HCT116 (cell line): Measurements from ENCODE around the gene GRID2. TPM values are rescaled to one million over a fixed set of nuclear protein-coding genes. Genes with fewer than 3 reads are reported as not detected.
A peak's percentile ranks its signal among the peaks of the same experiment; 100 is the strongest.

Experiments used
- ATAC-seq: fragments of 200-7000 bp; cut with Tn5 transposase; 2 replicates; pipeline ENCODE4 v1.9.1; 2020; ENCODE audit warnings: mild to moderate bottlenecking, moderate library complexity
- BruUV-seq: library from RNA; stranded (reverse); fragments of 400-500 nt; replicated peaks from 2 replicates; lab custom pipeline; 2021; lab: Mats Ljungman, UMichigan
- CTCF ChIA-PET: fragments of 300-600 bp; sonication (Branson Sonifier 250); formaldehyde crosslinking; loops from one replicate; lab custom pipeline; 2021; ENCODE audit warnings: antibody characterized with exemption; lab: Charles Lee
- POLR2A ChIA-PET: fragments of 300-600, 350-600 bp; sonication (Branson Sonifier 250); formaldehyde crosslinking; loops from one replicate; lab custom pipeline; 2021; ENCODE audit warnings: antibody characterized with exemption; lab: Charles Lee
- RAD21 ChIA-PET, 2 experiments: fragments of 300-600 bp; sonication (Branson Sonifier 250); formaldehyde crosslinking; loops; one replicate each; lab custom pipeline; 2023; ENCODE audit warnings: low total read pairs in 2 of 2; ENCODE audit not compliant: uncharacterized antibody in 2 of 2, unreplicated experiment in 2 of 2, low non-redundant PET in 1 of 2; lab: Charles Lee
- DNase-seq: peaks from one replicate; pipeline ENCODE4 v3.0.0-alpha.2; 2010; ENCODE audit warnings: low read depth, low spot score
- H2AFZ ChIP-seq: fragments of 200-600 bp; shearing (Covaris generic), sonication (generic); 2 replicates; pipeline ENCODE4 v1.6.1; 2017; ENCODE audit warnings: low read depth, mixed run types, mixed read lengths, antibody characterized with exemption, low read length; ENCODE audit not compliant: poor library complexity, severe bottlenecking
- H3K27ac ChIP-seq: 2 replicates; pipeline ENCODE4 v1.5.1; 2012; ENCODE audit warnings: low read depth, low read length
- H3K27me3 ChIP-seq: fragments of 200-600 bp; sonication (generic); 2 replicates; pipeline ENCODE4 v1.6.1; 2016; ENCODE audit warnings: mixed run types, low read length, mixed read lengths; ENCODE audit not compliant: insufficient read depth
- H3K36me3 ChIP-seq, 2 experiments: fragments of 200-500 bp in 1 of 2; fragments of 200-600 bp in 1 of 2; sonication (Bioruptor generic) in 1 of 2; sonication (generic) in 1 of 2; 2 replicates each; pipeline versions ENCODE4 v1.5.1 to v1.6.1; 2014 to 2016; ENCODE audit warnings: low read length in 2 of 2, inconsistent platforms in 1 of 2, mixed read lengths in 1 of 2, mixed run types in 1 of 2; ENCODE audit not compliant: insufficient read depth in 2 of 2, control insufficient read depth in 1 of 2
- H3K4me1 ChIP-seq, 2 experiments: fragments of 200-600 bp in 1 of 2; sonication (generic) in 1 of 2; 2 replicates each; pipeline versions ENCODE4 v1.5.1 to v1.6.1; 2012 to 2017; ENCODE audit warnings: low read length in 2 of 2, inconsistent platforms in 1 of 2, mild to moderate bottlenecking in 1 of 2, mixed read lengths in 1 of 2, mixed run types in 1 of 2, moderate library complexity in 1 of 2; ENCODE audit not compliant: insufficient read depth in 2 of 2, control insufficient read depth in 1 of 2
- H3K4me2 ChIP-seq: fragments of 200-600 bp; sonication (generic); 2 replicates; pipeline ENCODE4 v1.6.1; 2017; ENCODE audit warnings: mixed run types, low read length, mixed read lengths
- H3K4me3 ChIP-seq, 2 experiments: fragments of 200-600 bp in 1 of 2; sonication (generic) in 1 of 2; replicated peaks in 1 of 2; 2 replicates each; pipeline ENCODE4 v1.5.1; 2011 to 2016; ENCODE audit warnings: low read length in 2 of 2, control low read depth in 1 of 2, low read depth in 1 of 2, mild to moderate bottlenecking in 1 of 2, mixed read lengths in 1 of 2, mixed run types in 1 of 2
- H3K79me2 ChIP-seq: fragments of 200-600 bp; sonication (generic); 2 replicates; pipeline ENCODE4 v1.6.1; 2017; ENCODE audit warnings: mild to moderate bottlenecking, mixed run types, low read length, moderate library complexity, mixed read lengths; ENCODE audit not compliant: insufficient read depth
- H3K9ac ChIP-seq: fragments of 200-600 bp; sonication (generic); 2 replicates; pipeline ENCODE4 v1.6.1; 2016; ENCODE audit warnings: low read length, mixed read lengths
- H3K9me2 ChIP-seq: fragments of 200-600 bp; sonication (generic), shearing (Covaris generic); 2 replicates; pipeline ENCODE4 v1.6.1; 2017; ENCODE audit warnings: mixed run types, mild to moderate bottlenecking, moderate library complexity; ENCODE audit not compliant: insufficient read depth
- H3K9me3 ChIP-seq, 2 experiments: fragments of 200-500 bp in 1 of 2; fragments of 200-600 bp in 1 of 2; sonication (Bioruptor generic) in 1 of 2; sonication (generic) in 1 of 2; 2 replicates each; pipeline ENCODE4 v1.6.1; 2014 to 2017; ENCODE audit warnings: low read length in 2 of 2, mixed read lengths in 2 of 2, inconsistent platforms in 1 of 2, low read depth in 1 of 2, mild to moderate bottlenecking in 1 of 2, mixed run types in 1 of 2, moderate library complexity in 1 of 2; ENCODE audit not compliant: control insufficient read depth in 1 of 2, insufficient read depth in 1 of 2
- H4K20me1 ChIP-seq: fragments of 200-600 bp; sonication (generic), shearing (Covaris generic); 2 replicates; pipeline ENCODE4 v1.6.1; 2017; ENCODE audit warnings: mixed run types, mild to moderate bottlenecking, moderate library complexity; ENCODE audit not compliant: insufficient read depth
- ATF3 ChIP-seq: IDR thresholded peaks from 2 replicates; pipeline ENCODE4 v1.6.1; 2012
- CEBPB ChIP-seq: IDR thresholded peaks from 2 replicates; pipeline ENCODE4 v1.6.1; 2012; ENCODE audit warnings: low read depth
- EGR1 ChIP-seq: IDR thresholded peaks from 2 replicates; pipeline ENCODE4 v1.6.1; 2012; ENCODE audit warnings: low read depth
- ELF1 ChIP-seq: IDR thresholded peaks from 2 replicates; pipeline ENCODE4 v1.6.1; 2012; ENCODE audit warnings: low read depth, borderline replicate concordance
- JUND ChIP-seq: IDR thresholded peaks from 2 replicates; pipeline ENCODE4 v1.6.1; 2012
- POLR2AphosphoS5 ChIP-seq: IDR thresholded peaks from 2 replicates; pipeline ENCODE4 v1.6.1; 2011; ENCODE audit warnings: mild to moderate bottlenecking, low read depth, low read length, moderate library complexity
- RAD21 ChIP-seq: IDR thresholded peaks from 2 replicates; pipeline ENCODE4 v1.6.1; 2012; ENCODE audit warnings: low read depth, mild to moderate bottlenecking
- SIN3A ChIP-seq: IDR thresholded peaks from 2 replicates; pipeline ENCODE4 v1.6.1; 2012; ENCODE audit warnings: low read depth
- SP1 ChIP-seq: IDR thresholded peaks from 2 replicates; pipeline ENCODE4 v1.6.1; 2012; ENCODE audit warnings: low read depth
- SRF ChIP-seq: IDR thresholded peaks from 2 replicates; pipeline ENCODE4 v1.6.1; 2012; ENCODE audit warnings: low read depth
- TCF7L2 ChIP-seq: IDR thresholded peaks from 2 replicates; pipeline ENCODE4 v1.7.0; 2011; ENCODE audit warnings: borderline replicate concordance, inconsistent platforms; ENCODE audit not compliant: insufficient read depth, insufficient read length; ENCODE audit errors: extremely low read depth
- ZBTB33 ChIP-seq: IDR thresholded peaks from 2 replicates; pipeline ENCODE4 v1.6.1; 2011; ENCODE audit warnings: mild to moderate bottlenecking, low read length, moderate library complexity; ENCODE audit not compliant: insufficient replicate concordance; ENCODE audit errors: extremely low read depth
- ZFX ChIP-seq: fragments of 450-650 bp; IDR thresholded peaks from 2 replicates; pipeline ENCODE4 v1.6.1; 2017
- intact Hi-C: fragments of 100-400 bp; cut with micrococcal nuclease; formaldehyde crosslinking; loops from 2 replicates; pipeline ENCODE4 v1.10.0; 2022
- total RNA-seq: library from RNA; stranded (reverse); gene quantifications from one replicate; pipeline ENCODE4 v1.2.1, GENCODE V29; 2021; ENCODE audit not compliant: unreplicated experiment

Gene GRID2
- total RNA-seq, 1 experiment from 2014 or later, result not detected

DNA sequence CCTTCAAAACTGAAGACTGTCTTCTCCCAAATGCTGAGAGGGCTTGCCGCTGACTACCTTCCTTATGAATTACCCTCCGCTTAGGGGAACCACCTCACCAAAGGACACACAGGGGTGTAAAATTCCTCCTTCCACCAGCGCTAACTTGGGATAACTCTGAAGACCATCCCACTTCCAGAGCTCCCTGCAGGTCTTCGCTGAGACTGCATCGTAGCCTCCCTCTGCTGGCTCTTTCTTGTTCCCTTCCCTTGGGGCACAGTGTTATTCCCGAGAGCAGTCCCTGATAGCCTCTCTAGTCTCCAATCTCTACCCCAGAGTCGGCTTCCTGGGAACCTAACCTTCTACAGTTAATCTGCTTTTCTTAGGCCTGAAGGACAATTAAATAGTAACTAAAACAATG, 799.3 kb downstream of the GRID2 start:
- BruUV-seq, result no TSS peak
- no peak overlapping the region for H3K4me3 ChIP-seq
- H2AFZ ChIP-seq, result no peak overlapping the region
- no peaks in the 10 kb centered on the region for H4K20me1 ChIP-seq
- no peaks in the 10 kb centered on the region for H3K79me2 ChIP-seq
- intact Hi-C loops, result no loop called here
- H3K9me2 ChIP-seq, result no peaks in the 10 kb centered on the region
- H3K9me3 ChIP-seq, result no peaks in the 10 kb centered on the region
- DNase-seq (no peak), ATAC-seq (0 out of 2 replicates have a peak, but pooled peaks have one; percentile 40)
- no peak overlapping the region for H3K9ac ChIP-seq
- H3K4me1 ChIP-seq, result no peaks in the 10 kb centered on the region
- POLR2A ChIA-PET, result no interaction called here
- no peak overlapping the region for H3K4me2 ChIP-seq
- no peaks in the 10 kb centered on the region for H3K36me3 ChIP-seq
- CTCF ChIA-PET, result no interaction called here
- RAD21 ChIA-PET, result no interaction called here
- no peaks in the 10 kb centered on the region for H3K27me3 ChIP-seq
- no peak for TF ChIP-seq POLR2AphosphoS5
- no peak for TF ChIP-seq ZBTB33
- no peak for TF ChIP-seq SRF
- no peak for TF ChIP-seq ELF1
- TF ChIP-seq ZFX, result no peak
- H3K27ac ChIP-seq, result no peak overlapping the region

- Histone ChIP-seq H3K9ac (no peak overlapping the region), H3K79me2 (no peaks in the 10 kb centered on the region), H4K20me1 (no peaks in the 10 kb centered on the region), H3K36me3 (no peaks in the 10 kb centered on the region), H3K4me2 (no peak overlapping the region), H3K9me2 (no peaks in the 10 kb centered on the region), H3K9me3 (no peaks in the 10 kb centered on the region), H3K4me1 (no peaks in the 10 kb centered on the region), H2AFZ (no peak overlapping the region), H3K27me3 (no peaks in the 10 kb centered on the region), H3K27ac (no peak overlapping the region), H3K4me3 (no peak overlapping the region)
- intact Hi-C loops, result no loop called here
- DNase-seq (no peak), ATAC-seq (no peak)
- RAD21 ChIA-PET, result no interaction called here
- CTCF ChIA-PET, result no interaction called here
- no TSS peak for BruUV-seq
- POLR2A ChIA-PET, result no interaction called here
- no peak for TF ChIP-seq CEBPB
- TF ChIP-seq SP1, result no peak
- TF ChIP-seq TCF7L2, result no peak
- no peak for TF ChIP-seq EGR1
- TF ChIP-seq ATF3, result no peak
- TF ChIP-seq SIN3A, result no peak
- no peak for TF ChIP-seq JUND
- no peak for TF ChIP-seq RAD21
Measured at GRCh38 chr4:93116624-93117023, 812.9 kb downstream of the GRID2 start.
